A673 (cell line): ENCODE results near the gene CAMK2A.

ENCODE experiments used
- CTCF ChIP-seq: fragments of 300-800, 200-600 bp; sonication (generic); conservative IDR thresholded peaks from 2 replicates; pipeline ENCODE4 v1.5.1; 2017; ENCODE audit warnings: low read depth, mild to moderate bottlenecking, antibody characterized with exemption, low read length, moderate library complexity, mixed read lengths
- EZH2 ChIP-seq: fragments of 200-600 bp; sonication (generic); IDR thresholded peaks from 2 replicates; pipeline ENCODE4 v1.6.1; 2017; ENCODE audit warnings: borderline replicate concordance, low read depth, mild to moderate bottlenecking, mixed read lengths, antibody characterized with exemption, low read length; ENCODE audit not compliant: poor library complexity, severe bottlenecking

GRCh38 chr5:150264667-150265603 lies 24.6 kb downstream of the CAMK2A start:
- TF ChIP-seq CTCF: no peak
- no peak for TF ChIP-seq EZH2
